ENCODE data around the gene EEFSEC. TPM values are rescaled to one million over a fixed set of nuclear protein-coding genes. Genes with fewer than 3 reads are reported as not detected.

Gene EEFSEC
- total RNA-seq, 1 donor from 2014 or later = 15.3 TPM

DNA sequence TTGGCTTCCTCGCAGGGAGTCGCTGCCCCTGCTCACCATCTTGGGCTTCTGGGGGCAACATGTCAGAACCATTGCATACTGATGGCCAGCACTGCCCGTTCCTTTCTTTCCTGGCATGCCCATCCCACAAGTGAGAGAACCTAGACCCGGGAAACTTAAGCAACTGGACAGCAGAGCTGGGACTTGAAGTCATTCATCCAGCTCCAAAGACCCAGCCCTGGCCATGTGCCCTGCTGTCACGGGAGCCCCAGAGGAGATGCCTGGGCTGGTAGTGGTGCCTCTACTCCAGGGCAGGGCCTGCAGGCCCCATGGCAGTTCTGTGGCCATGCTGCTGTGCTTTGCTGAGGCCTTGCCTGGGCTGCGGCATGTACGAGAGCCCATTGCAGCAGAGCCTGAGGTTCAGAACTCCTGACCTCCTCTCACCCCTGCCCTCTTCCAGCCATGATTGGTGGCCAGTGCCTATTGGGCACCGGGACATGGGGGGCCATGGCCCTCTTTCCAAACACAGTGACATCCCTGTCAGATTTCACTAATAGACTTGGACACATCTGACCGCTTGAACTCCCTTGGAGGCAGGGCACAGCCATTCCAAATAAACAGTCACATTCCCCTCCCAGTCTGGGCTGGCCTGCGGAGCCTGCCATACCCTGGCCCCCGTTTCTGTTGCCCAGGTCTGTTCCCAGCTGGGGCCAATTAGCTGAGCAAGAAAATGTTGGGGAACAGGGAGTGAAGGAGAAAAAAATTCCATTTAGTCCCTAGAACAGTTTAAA lies 115.9 kb downstream of the EEFSEC start:
- no peak overlapping the region for H3K27ac ChIP-seq
- H3K4me3 ChIP-seq = no peak overlapping the region
- H3K27me3 ChIP-seq = no peaks in the 10 kb centered on the region
- no peak for DNase-seq
- ATAC-seq = no peak
- TF ChIP-seq, protein P1, sequence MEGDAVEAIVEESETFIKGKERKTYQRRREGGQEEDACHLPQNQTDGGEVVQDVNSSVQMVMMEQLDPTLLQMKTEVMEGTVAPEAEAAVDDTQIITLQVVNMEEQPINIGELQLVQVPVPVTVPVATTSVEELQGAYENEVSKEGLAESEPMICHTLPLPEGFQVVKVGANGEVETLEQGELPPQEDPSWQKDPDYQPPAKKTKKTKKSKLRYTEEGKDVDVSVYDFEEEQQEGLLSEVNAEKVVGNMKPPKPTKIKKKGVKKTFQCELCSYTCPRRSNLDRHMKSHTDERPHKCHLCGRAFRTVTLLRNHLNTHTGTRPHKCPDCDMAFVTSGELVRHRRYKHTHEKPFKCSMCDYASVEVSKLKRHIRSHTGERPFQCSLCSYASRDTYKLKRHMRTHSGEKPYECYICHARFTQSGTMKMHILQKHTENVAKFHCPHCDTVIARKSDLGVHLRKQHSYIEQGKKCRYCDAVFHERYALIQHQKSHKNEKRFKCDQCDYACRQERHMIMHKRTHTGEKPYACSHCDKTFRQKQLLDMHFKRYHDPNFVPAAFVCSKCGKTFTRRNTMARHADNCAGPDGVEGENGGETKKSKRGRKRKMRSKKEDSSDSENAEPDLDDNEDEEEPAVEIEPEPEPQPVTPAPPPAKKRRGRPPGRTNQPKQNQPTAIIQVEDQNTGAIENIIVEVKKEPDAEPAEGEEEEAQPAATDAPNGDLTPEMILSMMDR (IDR thresholded peaks at IDR 0.05) = no peak
- H3K4me1 ChIP-seq = no peaks in the 10 kb centered on the region
- no peaks in the 10 kb centered on the region for H3K9me3 ChIP-seq
- H3K36me3 ChIP-seq = peaks cover 11% of the 10 kb centered on the region
- intact Hi-C loops (cut with DNase I) = no loop called here

DNA sequence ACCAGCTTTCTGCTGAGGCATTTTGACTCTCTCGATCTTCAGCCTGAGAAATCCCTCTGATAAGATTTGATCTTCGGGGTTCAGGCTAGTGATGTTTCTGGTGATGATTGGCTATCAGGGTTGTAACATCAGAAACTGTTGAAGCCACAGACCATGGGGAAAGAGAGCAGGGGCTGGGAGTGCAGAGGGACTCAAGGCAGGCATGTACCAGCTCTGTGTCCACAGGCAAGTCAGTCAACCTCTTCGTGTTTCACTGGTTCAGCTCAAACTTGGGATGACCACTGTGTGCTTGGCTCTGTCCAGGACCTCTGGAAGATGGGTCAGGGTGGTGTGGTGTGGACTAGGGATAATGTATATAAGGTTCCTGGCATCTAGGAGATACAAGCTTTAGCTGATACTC lies 116.5 kb downstream of the EEFSEC start:
- TF ChIP-seq, protein P1 (IDR thresholded peaks at IDR 0.05) = no peak
- Histone ChIP-seq H3K9me3 (no peaks in the 10 kb centered on the region), H3K27ac (no peak overlapping the region), H3K27me3 (no peaks in the 10 kb centered on the region), H3K36me3 (peaks cover 9% of the 10 kb centered on the region), H3K4me3 (no peak overlapping the region), H3K4me1 (no peaks in the 10 kb centered on the region)
- DNase-seq (no peak), ATAC-seq (no peak)
- intact Hi-C loops (cut with DNase I) = no loop called here

DNA sequence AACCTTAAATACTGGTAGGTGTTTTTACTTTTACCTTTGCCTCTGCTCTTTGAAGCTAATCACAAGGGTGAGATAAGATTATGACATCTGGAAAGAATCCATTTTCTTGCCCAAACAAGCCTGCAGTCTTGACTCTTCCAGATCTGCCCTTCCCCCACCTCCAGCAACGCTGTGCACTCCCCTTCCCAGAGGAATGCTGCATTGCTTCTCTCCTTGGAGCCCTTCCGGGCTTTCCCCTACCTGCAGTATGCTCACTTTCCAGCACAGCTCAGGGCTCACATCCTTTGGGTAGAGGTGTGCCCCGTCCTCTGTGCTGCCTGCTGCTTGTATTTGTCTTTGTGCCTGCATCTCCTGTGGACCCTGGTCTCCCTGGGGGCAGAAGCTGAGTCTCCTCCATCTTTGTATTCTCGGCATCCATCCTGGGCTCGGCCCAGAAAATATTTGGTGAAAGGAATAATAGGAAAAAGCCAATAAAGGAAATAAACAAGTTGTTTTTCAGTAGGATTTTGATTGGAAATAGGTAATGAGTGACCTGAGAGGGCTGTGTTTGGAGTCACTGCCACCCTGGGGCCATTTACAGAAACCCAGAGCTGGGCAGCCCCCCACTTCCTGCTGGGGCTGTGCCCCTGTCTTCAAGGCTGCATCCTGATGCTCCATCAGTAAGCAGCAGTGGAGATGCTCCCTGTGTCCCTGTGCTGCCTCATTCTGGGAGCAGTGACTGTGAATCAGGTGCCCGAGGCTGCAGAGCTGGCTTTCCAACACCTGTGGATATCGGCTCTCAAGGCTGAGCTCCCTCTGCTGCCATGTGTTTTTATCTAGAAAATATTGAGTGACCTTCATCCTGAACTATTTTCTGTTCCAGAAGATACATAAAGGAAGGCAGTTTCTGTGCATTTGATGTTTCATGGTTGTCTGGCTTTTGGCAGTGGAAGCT lies 117.5 kb downstream of the EEFSEC start:
- Histone ChIP-seq H3K27ac (no peak overlapping the region), H3K4me1 (no peaks in the 10 kb centered on the region), H3K9me3 (no peaks in the 10 kb centered on the region), H3K27me3 (no peaks in the 10 kb centered on the region), H3K36me3 (no peaks in the 10 kb centered on the region), H3K4me3 (no peak overlapping the region)
- DNase-seq (no peak), ATAC-seq (no peak)
- TF ChIP-seq, protein P1 (IDR thresholded peaks at IDR 0.05) = no peak
- intact Hi-C loops (cut with DNase I) = no loop called here

DNA sequence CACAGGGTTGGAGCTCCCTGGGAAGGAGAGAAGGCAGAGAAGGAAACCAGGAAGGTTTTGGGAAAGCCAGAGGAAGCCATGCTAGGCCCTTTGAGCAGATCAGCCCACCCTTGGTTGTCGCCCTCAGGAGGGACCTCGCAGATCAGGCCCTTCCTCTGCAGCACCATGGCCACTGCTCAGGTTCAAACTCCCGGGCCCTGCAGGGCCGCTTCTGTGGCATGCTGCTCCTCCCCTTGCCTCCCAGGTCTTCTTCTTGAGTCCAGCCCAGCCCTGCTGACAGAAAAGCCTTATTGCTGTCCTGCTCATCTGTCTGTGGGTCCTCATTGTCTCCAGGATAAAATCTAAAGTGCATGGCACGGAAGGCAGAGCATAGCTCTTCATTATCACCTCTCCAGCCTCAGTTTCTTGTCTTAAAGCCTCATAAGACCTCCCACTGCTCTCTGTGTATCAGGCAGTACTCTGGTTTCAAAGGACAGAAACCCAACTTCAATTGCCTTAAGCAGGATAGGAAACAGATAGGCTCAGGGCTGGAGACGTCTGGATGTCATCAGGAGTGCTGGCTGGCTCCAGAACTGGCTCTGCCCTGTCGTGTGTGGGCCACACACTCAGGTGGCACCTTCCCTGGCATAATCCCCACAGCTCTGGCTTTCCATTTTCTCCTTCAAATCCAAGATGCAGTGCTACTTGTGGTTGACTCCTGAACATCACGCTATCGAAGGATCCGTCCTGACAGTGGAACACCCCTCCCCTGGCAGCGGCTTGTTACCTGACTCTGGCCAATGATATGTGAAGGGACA lies 118.5 kb downstream of the EEFSEC start:
- intact Hi-C loops (cut with DNase I) = no loop called here
- H3K4me1 ChIP-seq = no peaks in the 10 kb centered on the region
- H3K27ac ChIP-seq = no peak overlapping the region
- ATAC-seq (no peak), DNase-seq (no peak)
- no peaks in the 10 kb centered on the region for H3K36me3 ChIP-seq
- H3K27me3 ChIP-seq = no peaks in the 10 kb centered on the region
- TF ChIP-seq, protein P1 (IDR thresholded peaks at IDR 0.05) = no peak
- H3K4me3 ChIP-seq = no peak overlapping the region
- H3K9me3 ChIP-seq = no peaks in the 10 kb centered on the region

DNA sequence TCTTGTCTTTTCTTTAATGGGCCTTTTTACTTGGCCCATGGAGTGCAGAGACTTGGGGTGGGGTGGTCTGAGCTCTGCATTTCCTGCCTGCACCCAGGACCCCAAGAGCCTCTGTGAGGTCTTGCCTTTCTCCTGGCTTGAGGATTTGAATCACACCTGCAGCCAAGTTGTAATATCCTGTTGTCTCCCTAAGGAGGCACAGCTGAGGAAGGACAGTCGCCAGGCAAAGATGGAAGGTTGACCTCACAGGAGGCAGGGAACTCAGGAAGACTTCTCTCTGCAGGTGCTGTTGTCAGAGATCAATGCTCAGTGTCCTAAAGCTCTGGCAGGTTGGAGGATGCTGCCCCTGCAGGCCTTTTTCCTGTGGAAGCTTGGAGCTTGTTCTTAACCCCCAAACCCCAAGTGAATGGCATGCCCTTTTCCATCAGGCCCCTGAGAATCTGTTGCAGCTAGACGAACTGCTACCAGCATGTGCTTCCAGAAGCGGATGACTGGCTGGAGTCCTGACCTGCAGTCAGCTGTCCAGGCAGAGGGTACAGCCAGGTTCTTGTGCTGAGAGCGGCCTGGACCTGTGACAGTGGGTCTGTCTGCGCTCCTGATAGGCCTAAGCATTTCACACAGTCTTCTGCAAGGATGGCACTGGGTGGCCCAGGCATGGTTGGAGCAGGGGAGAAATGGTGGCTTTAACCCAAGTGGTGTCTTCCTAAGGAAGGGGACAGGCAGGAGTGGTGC lies 120.0 kb downstream of the EEFSEC start:
- Histone ChIP-seq H3K9me3 (no peaks in the 10 kb centered on the region), H3K4me1 (peaks cover 4% of the 10 kb centered on the region), H3K27me3 (no peaks in the 10 kb centered on the region), H3K36me3 (no peaks in the 10 kb centered on the region), H3K27ac (no peak overlapping the region), H3K4me3 (no peak overlapping the region)
- TF ChIP-seq, protein P1 (IDR thresholded peaks at IDR 0.05) = no peak
- intact Hi-C loops (cut with DNase I) = no loop called here
- ATAC-seq = no peak
- no peak for DNase-seq

All from upper lobe of right lung (tissue), 1 donor.